Osteocyte (in vitro differentiated cells): ENCODE measurements around the gene HELT. TPM values are rescaled to one million over a fixed set of nuclear protein-coding genes. Genes with fewer than 3 reads are reported as not detected.
A peak's percentile ranks its signal among the peaks of the same experiment; 100 is the strongest.
"Not testable (repeated sequence)": the region's sequence is repeated elsewhere in the genome, so short reads cannot be mapped to it uniquely, and the experiment has no call there.

Source experiments
- DNase-seq: peaks from one replicate; pipeline ENCODE4 v3.0.0; 2021; ENCODE audit warnings: mixed read lengths; ENCODE audit not compliant: unreplicated experiment; ENCODE audit errors: extremely low spot score
- H3K27ac Mint-ChIP-seq: one replicate; pipeline ENCODE4 v1.8.0; 2021; ENCODE audit warnings: mild to moderate bottlenecking, mixed read lengths; ENCODE audit not compliant: unreplicated experiment
- H3K27me3 Mint-ChIP-seq: one replicate; pipeline ENCODE4 v1.8.0; 2021; ENCODE audit warnings: mixed read lengths; ENCODE audit not compliant: unreplicated experiment
- H3K36me3 Mint-ChIP-seq: one replicate; pipeline ENCODE4 v1.8.0; 2021; ENCODE audit warnings: mixed read lengths; ENCODE audit not compliant: unreplicated experiment
- H3K4me1 Mint-ChIP-seq: one replicate; pipeline ENCODE4 v1.8.0; 2021; ENCODE audit warnings: mixed read lengths; ENCODE audit not compliant: unreplicated experiment
- H3K4me3 Mint-ChIP-seq: one replicate; pipeline ENCODE4 v1.8.0; 2021; ENCODE audit warnings: mild to moderate bottlenecking, moderate library complexity, mixed read lengths; ENCODE audit not compliant: unreplicated experiment
- H3K9me3 Mint-ChIP-seq: one replicate; pipeline ENCODE4 v1.8.0; 2021; ENCODE audit warnings: mixed read lengths; ENCODE audit not compliant: unreplicated experiment
- total RNA-seq: library from RNA; stranded (reverse); gene quantifications from 2 replicates; pipeline ENCODE4 v1.2.1, GENCODE V29; 2021
- TF ChIP-seq, protein P1 (sequence below): fragments of 200-600 bp; sonication (generic); IDR thresholded peaks from 2 replicates; pipeline ENCODE4 v1.5.0; 2021; ENCODE audit warnings: antibody characterized with exemption, mild to moderate bottlenecking, moderate library complexity

The HELT gene
- total RNA-seq, 1 donor from 2014 or later = not detected

DNA sequence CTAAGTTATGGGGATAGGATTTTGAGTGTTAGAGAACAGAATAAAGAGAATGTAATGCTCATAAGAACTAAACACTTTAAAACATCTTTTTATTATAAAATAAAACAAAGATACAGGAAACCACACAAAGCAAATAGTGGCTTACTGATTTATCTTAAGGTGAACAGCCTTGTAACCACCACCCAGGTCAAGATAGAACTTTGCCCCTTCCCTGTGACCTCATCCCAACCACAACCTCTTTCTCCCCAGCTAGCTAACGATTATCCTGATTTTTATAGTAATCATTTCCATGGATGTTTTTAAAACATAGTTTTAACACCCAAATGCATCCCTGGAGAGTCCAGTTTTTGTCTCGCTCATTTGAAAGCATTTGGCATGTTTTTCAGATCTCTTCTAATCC lies 17.0 kb downstream of the HELT start:
- Mint-ChIP-seq H3K27me3 (peaks cover 54% of the 10 kb centered on the region), H3K4me3 (no peak overlapping the region), H3K36me3 (no peaks in the 10 kb centered on the region), H3K9me3 (no peaks in the 10 kb centered on the region), H3K4me1 (peaks cover 4% of the 10 kb centered on the region), H3K27ac (no peak overlapping the region)
- TF ChIP-seq, protein P1, sequence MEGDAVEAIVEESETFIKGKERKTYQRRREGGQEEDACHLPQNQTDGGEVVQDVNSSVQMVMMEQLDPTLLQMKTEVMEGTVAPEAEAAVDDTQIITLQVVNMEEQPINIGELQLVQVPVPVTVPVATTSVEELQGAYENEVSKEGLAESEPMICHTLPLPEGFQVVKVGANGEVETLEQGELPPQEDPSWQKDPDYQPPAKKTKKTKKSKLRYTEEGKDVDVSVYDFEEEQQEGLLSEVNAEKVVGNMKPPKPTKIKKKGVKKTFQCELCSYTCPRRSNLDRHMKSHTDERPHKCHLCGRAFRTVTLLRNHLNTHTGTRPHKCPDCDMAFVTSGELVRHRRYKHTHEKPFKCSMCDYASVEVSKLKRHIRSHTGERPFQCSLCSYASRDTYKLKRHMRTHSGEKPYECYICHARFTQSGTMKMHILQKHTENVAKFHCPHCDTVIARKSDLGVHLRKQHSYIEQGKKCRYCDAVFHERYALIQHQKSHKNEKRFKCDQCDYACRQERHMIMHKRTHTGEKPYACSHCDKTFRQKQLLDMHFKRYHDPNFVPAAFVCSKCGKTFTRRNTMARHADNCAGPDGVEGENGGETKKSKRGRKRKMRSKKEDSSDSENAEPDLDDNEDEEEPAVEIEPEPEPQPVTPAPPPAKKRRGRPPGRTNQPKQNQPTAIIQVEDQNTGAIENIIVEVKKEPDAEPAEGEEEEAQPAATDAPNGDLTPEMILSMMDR = no peak
- no peak for DNase-seq

DNA sequence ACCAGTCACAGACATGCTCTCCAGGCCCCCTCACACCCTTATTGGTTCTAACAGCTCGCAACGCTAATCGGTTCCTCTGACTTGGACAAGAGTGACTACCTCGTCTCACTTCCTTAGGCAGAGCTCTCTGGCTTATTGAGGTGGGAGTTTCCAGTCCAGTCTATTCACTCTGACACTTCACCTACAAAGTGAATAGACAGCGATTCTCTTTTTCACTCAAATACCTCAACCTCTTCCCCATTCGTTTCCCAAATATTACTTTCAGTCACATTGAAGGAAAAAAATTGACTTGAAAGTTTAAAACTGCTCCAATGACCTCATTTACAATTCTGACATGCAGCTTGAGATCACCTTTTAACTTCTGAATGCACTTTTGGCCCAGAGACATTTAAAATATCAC lies 17.7 kb downstream of the HELT start:
- Mint-ChIP-seq H3K27me3 (peaks cover 52% of the 10 kb centered on the region), H3K27ac (no peak overlapping the region)
- TF ChIP-seq, protein P1 = no peak

DNA sequence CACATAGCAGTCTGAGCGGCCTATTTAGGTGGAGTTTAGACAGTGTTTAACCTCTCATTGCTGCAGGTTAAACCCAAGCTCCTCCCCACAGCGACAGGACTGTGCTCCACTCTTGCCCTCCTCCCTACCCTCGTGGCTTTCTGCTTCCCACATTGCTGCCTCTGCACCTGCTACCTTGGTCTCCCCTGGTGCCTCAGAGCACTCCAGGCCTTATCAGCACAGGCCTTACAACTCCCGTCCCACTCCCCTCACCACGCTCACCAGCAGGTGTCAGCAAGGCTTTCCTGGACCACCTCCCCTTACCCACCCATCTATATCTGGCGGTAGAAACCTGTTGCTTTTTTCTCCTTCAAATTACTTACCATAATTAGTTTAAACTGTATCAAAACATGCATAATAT lies 18.6 kb downstream of the HELT start:
- TF ChIP-seq, protein P1 = no peak
- Mint-ChIP-seq H3K36me3 (no peaks in the 10 kb centered on the region), H3K27ac (no peak overlapping the region), H3K4me3 (no peak overlapping the region), H3K9me3 (no peaks in the 10 kb centered on the region), H3K27me3 (peaks cover 47% of the 10 kb centered on the region), H3K4me1 (peaks cover 4% of the 10 kb centered on the region)
- DNase-seq = no peak

More for the DNA sequence above, 17.7 kb downstream of the HELT start:
- Mint-ChIP-seq H3K4me3 (no peak overlapping the region), H3K9me3 (no peaks in the 10 kb centered on the region), H3K36me3 (no peaks in the 10 kb centered on the region), H3K4me1 (peaks cover 4% of the 10 kb centered on the region)
- no peak for DNase-seq

DNA sequence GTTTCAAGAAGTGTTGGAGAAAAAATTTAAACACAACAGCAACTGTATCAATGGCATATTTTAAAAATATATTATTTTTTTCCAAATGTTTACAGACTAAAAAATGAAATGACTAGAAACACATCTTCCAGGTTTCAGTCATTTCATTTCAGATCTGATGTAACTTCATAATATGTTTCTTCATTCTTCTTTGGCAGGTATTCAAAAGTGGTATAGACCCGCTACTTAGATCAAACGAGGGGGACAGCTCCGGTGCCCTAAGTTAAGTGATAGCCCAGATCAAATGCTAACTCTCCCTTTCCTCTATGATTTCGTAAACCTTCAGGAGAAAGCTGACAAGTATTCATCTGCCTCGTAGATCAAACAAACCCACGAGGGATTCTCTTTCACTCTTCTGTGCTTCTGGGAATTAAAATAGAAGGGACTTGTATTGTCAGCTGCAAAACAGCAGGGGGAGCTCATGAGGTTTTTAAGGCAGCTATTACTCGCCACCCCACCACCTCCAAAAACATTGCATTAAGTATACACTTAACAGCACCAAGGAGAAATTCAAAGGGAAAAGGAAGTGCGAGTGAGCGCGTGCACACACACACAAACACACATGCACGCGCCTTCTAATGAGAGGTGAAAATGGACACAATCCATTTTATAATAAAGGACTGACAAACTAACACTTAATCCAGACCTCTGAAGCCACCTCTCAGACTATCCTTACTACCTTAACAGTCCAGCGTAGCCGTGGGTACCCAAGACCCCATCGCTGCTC lies 21.4 kb downstream of the HELT start:
- Mint-ChIP-seq H3K9me3 (no peaks in the 10 kb centered on the region), H3K27ac (no peak overlapping the region), H3K4me1 (peaks cover 4% of the 10 kb centered on the region), H3K4me3 (peak overlapping the region; percentile 50), H3K27me3 (peaks cover 46% of the 10 kb centered on the region), H3K36me3 (no peaks in the 10 kb centered on the region)
- DNase-seq = no peak
- TF ChIP-seq, protein P1 = peak; percentile 87

DNA sequence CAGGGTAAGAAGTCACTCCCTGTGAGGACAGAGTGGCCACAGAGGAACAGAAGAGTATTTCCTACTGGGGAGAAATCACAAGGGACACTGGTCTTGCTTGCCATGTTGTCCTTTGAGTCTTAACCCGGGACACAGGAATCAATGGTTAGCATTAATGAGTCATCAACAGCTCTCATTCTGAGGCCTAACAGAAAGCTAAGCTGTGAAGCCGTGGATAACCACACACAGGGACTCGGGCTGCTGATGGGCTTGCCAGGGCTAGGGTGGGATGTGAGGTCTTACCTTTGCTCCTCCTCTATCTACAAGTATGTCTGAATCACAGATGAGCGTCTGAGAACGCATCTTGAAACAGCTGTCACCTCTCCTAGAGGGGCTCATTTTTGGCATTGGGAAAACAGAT lies 22.2 kb downstream of the HELT start:
- peaks cover 49% of the 10 kb centered on the region for H3K27me3 Mint-ChIP-seq
- H3K36me3 Mint-ChIP-seq = no peaks in the 10 kb centered on the region
- TF ChIP-seq, protein P1 = no peak
- no peak overlapping the region for H3K27ac Mint-ChIP-seq
- H3K9me3 Mint-ChIP-seq = no peaks in the 10 kb centered on the region
- no peak for DNase-seq
- H3K4me1 Mint-ChIP-seq = peaks cover 4% of the 10 kb centered on the region
- no peak overlapping the region for H3K4me3 Mint-ChIP-seq

DNA sequence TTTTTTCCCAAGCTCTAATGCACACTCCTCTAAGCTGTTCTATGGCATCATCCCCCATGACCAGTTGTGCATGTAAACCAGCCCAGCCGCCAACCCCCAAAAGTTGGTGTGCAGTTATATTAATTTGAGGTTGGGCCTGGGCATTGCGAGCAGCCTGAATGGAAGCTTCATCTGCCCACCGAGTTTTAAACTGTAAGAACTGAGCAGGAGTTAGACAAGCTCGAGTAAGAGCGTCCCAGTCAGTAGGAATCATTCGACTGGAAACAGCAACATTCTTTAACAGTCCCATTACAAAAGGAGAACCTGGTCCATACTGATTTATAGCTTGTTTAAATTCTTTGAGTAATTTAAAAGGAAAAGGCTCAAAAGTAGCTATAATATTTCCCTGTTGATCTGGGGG lies 32.0 kb downstream of the HELT start:
- H3K27me3 Mint-ChIP-seq = peaks cover 55% of the 10 kb centered on the region
- not testable (repeated sequence) for H3K9me3 Mint-ChIP-seq, H3K27ac Mint-ChIP-seq, DNase-seq, H3K4me1 Mint-ChIP-seq, H3K4me3 Mint-ChIP-seq, H3K36me3 Mint-ChIP-seq

DNA sequence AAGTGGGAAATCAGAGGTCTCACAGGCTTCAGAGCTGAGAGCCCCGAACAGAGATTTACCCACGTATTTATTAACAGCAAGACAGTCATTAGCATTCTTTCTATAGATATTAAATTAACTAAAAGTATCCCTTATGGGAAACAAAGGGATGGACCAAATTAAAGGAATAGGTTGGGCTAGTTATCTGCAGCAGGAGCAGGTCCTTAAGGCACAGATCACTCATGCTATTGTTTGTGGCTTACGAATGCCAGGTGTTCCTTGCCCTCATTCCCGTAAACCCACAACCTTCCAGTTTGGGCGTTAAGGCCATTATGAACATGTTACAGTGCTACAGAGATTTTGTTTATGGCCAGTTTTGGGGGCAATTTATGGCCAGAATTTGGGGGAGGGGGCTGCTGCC lies 33.0 kb downstream of the HELT start:
- not testable (repeated sequence) for H3K4me1 Mint-ChIP-seq, H3K36me3 Mint-ChIP-seq, DNase-seq, H3K9me3 Mint-ChIP-seq, H3K27ac Mint-ChIP-seq, H3K4me3 Mint-ChIP-seq
- H3K27me3 Mint-ChIP-seq = peaks cover 57% of the 10 kb centered on the region
